Dermis blood vessel endothelial cell (primary cell): Measurements from ENCODE around the gene SF3B1. TPM values are rescaled to one million over a fixed set of nuclear protein-coding genes. Genes with fewer than 3 reads are reported as not detected.
"Not testable (repeated sequence)": the region's sequence is repeated elsewhere in the genome, so short reads cannot be mapped to it uniquely, and the experiment has no call there.

Experiments
- DNase-seq: peaks from one replicate; pipeline ENCODE4 v3.0.0; 2010
- total RNA-seq: library from RNA; depleted of rRNA; stranded (reverse); fragments of >200 nt; gene quantifications from 2 replicates; pipeline ENCODE4 v1.2.3, GENCODE V29; 2014

SF3B1 gene
- total RNA-seq, 1 donor from 2014 or later = 353 TPM

GRCh38 chr2:197379308-197379917 lies 55.4 kb downstream of the SF3B1 start:
- not testable (repeated sequence) for DNase-seq

- peak; percentile 69 for DNase-seq
These were observed 56.1 kb downstream of the SF3B1 start for GRCh38 chr2:197378494-197379307.

GRCh38 chr2:197378086-197378485 lies 56.7 kb downstream of the SF3B1 start:
- DNase-seq = no peak

GRCh38 chr2:197377670-197378069 lies 57.2 kb downstream of the SF3B1 start:
- DNase-seq = no peak

GRCh38 chr2:197372592-197372991 lies 62.2 kb downstream of the SF3B1 start:
- no peak for DNase-seq

GRCh38 chr2:197370664-197371063 lies 64.2 kb downstream of the SF3B1 start:
- not testable (repeated sequence) for DNase-seq

GRCh38 chr2:197369933-197370320 lies 64.9 kb downstream of the SF3B1 start:
- DNase-seq = no peak

- peak; percentile 52 for DNase-seq
These were observed 65.4 kb downstream of the SF3B1 start for GRCh38 chr2:197369228-197369932.

- DNase-seq = no peak
These were observed 66.4 kb downstream of the SF3B1 start for GRCh38 chr2:197368412-197368811.

- no peak for DNase-seq
These were observed 70.8 kb downstream of the SF3B1 start for GRCh38 chr2:197363998-197364397.

- no peak for DNase-seq
These were observed 74.1 kb downstream of the SF3B1 start for GRCh38 chr2:197360744-197361156.

- DNase-seq = no peak
These were observed 75.0 kb downstream of the SF3B1 start for GRCh38 chr2:197359859-197360258.

- no peak for DNase-seq
These were observed 75.9 kb downstream of the SF3B1 start for GRCh38 chr2:197358931-197359330.

- no peak for DNase-seq
These were observed 76.8 kb downstream of the SF3B1 start for GRCh38 chr2:197357986-197358385.

GRCh38 chr2:197356136-197356535 lies 78.7 kb downstream of the SF3B1 start:
- DNase-seq = peak; percentile 18

- no peak for DNase-seq
These were observed 80.7 kb downstream of the SF3B1 start for GRCh38 chr2:197354169-197354558.

- DNase-seq = no peak
These were observed 81.2 kb downstream of the SF3B1 start for GRCh38 chr2:197353393-197354168.

- DNase-seq = no peak
These were observed 85.1 kb downstream of the SF3B1 start for GRCh38 chr2:197349699-197350098.

GRCh38 chr2:197348721-197349360 lies 86.0 kb downstream of the SF3B1 start:
- DNase-seq = peak; percentile 47

GRCh38 chr2:197345846-197346370 lies 88.9 kb downstream of the SF3B1 start:
- DNase-seq = no peak

- DNase-seq = not testable (repeated sequence)
These were observed 90.9 kb downstream of the SF3B1 start for GRCh38 chr2:197343968-197344367.

- no peak for DNase-seq
These were observed 94.2 kb downstream of the SF3B1 start for GRCh38 chr2:197340591-197340990.
